CD14-positive monocyte (primary cell): ENCODE data around the gene RAB14. TPM values are rescaled to one million over a fixed set of nuclear protein-coding genes. Genes with fewer than 3 reads are reported as not detected.

ENCODE experiments used
- DNase-seq, 3 donors: peaks; one replicate each; pipeline ENCODE4 v3.0.0-alpha.2; 2011 to 2022
- H2AFZ ChIP-seq: 2 replicates; pipeline ENCODE4 v1.6.0; 2012; ENCODE audit warnings: mild to moderate bottlenecking, low read depth, low read length, inconsistent platforms; ENCODE audit not compliant: insufficient read depth, poor library complexity, severe bottlenecking
- H3K27ac ChIP-seq, 2 donors: 1 replicate in 1 of 2; 2 replicates in 1 of 2; pipeline ENCODE4 v1.5.1; 2012 to 2013; ENCODE audit warnings: low read length in 2 of 2, control low read depth in 1 of 2, inconsistent platforms in 1 of 2, low read depth in 1 of 2, mild to moderate bottlenecking in 1 of 2
- H3K27me3 ChIP-seq, 2 donors: one replicate each; pipeline versions ENCODE4 v1.6.0 to v1.6.1; 2011 to 2013; ENCODE audit warnings: low read length in 2 of 2; ENCODE audit not compliant: control insufficient read depth in 2 of 2, insufficient read depth in 2 of 2
- H3K36me3 ChIP-seq, 2 donors: replicated peaks in 1 of 2; 1 replicate in 1 of 2; 2 replicates in 1 of 2; pipeline versions ENCODE4 v1.5.1 to v1.6.1; 2012 to 2013; ENCODE audit warnings: low read length in 2 of 2, control low read depth in 1 of 2, inconsistent platforms in 1 of 2, mild to moderate bottlenecking in 1 of 2; ENCODE audit not compliant: insufficient read depth in 2 of 2, control insufficient read depth in 1 of 2
- H3K4me1 ChIP-seq, 2 donors: 1 replicate in 1 of 2; 2 replicates in 1 of 2; pipeline versions ENCODE4 v1.5.1 to v1.6.1; 2012 to 2013; ENCODE audit warnings: low read length in 2 of 2, control low read depth in 1 of 2, inconsistent platforms in 1 of 2, mild to moderate bottlenecking in 1 of 2, moderate library complexity in 1 of 2; ENCODE audit not compliant: insufficient read depth in 2 of 2, control insufficient read depth in 1 of 2
- H3K4me2 ChIP-seq: replicated peaks from 2 replicates; pipeline ENCODE3; 2012; ENCODE audit warnings: low read length, moderate library complexity, mild to moderate bottlenecking; ENCODE audit not compliant: poor library complexity, severe bottlenecking; ENCODE audit errors: extremely low read depth
- H3K4me3 ChIP-seq, 3 experiments: fragments of 200-600 bp in 1 of 3; sonication (generic) in 1 of 3; replicated peaks in 1 of 3; 1 replicate in 2 of 3; 2 replicates in 1 of 3; pipeline ENCODE4 v1.5.1; 2011 to 2013; ENCODE audit warnings: low read length in 3 of 3, mild to moderate bottlenecking in 3 of 3, control low read depth in 2 of 3, low read depth in 2 of 3, inconsistent platforms in 1 of 3, moderate library complexity in 1 of 3
- H3K79me2 ChIP-seq: 2 replicates; pipeline ENCODE4 v1.6.0; 2012; ENCODE audit warnings: mild to moderate bottlenecking, control low read depth, inconsistent platforms, low read length, moderate library complexity; ENCODE audit not compliant: insufficient read depth
- H3K9ac ChIP-seq: 2 replicates; pipeline ENCODE4 v1.6.0; 2017; ENCODE audit warnings: low read length, mild to moderate bottlenecking; ENCODE audit not compliant: insufficient read depth, poor library complexity, severe bottlenecking
- H3K9me3 ChIP-seq, 2 donors: replicated peaks in 1 of 2; 1 replicate in 1 of 2; 2 replicates in 1 of 2; pipeline versions ENCODE4 v1.5.1 to v1.6.1; 2012 to 2013; ENCODE audit warnings: low read length in 2 of 2, control low read depth in 1 of 2; ENCODE audit not compliant: control insufficient read depth in 1 of 2, insufficient read depth in 1 of 2
- H4K20me1 ChIP-seq: 2 replicates; pipeline ENCODE4 v1.6.0; 2012; ENCODE audit warnings: mild to moderate bottlenecking, low read length, control low read depth, moderate library complexity; ENCODE audit not compliant: insufficient read depth
- H3K27ac Mint-ChIP-seq, 7 donors: one replicate each; pipeline ENCODE4 v1.8.0; 2020; ENCODE audit warnings: mild to moderate bottlenecking in 7 of 7, mixed read lengths in 7 of 7, moderate library complexity in 6 of 7, inconsistent platforms in 2 of 7
- H3K27me3 Mint-ChIP-seq, 3 donors: one replicate each; pipeline ENCODE4 v1.8.0; 2021 to 2022; ENCODE audit warnings: low read depth in 3 of 3, mild to moderate bottlenecking in 3 of 3, mixed read lengths in 3 of 3, moderate library complexity in 3 of 3, inconsistent platforms in 1 of 3
- H3K36me3 Mint-ChIP-seq, 2 donors: one replicate each; pipeline ENCODE4 v1.8.0; 2020; ENCODE audit warnings: mixed read lengths in 2 of 2, inconsistent platforms in 1 of 2, mild to moderate bottlenecking in 1 of 2
- H3K4me1 Mint-ChIP-seq: one replicate; pipeline ENCODE4 v1.8.0; 2020; ENCODE audit warnings: mild to moderate bottlenecking, mixed read lengths
- H3K4me3 Mint-ChIP-seq, 2 donors: one replicate each; pipeline ENCODE4 v1.8.0; 2020; ENCODE audit warnings: mild to moderate bottlenecking in 2 of 2, mixed read lengths in 2 of 2, moderate library complexity in 1 of 2
- H3K9me3 Mint-ChIP-seq, 7 donors: one replicate each; pipeline ENCODE4 v1.8.0; 2020 to 2022; ENCODE audit warnings: mixed read lengths in 7 of 7, mild to moderate bottlenecking in 6 of 7, moderate library complexity in 6 of 7, inconsistent platforms in 2 of 7
- WGBS: methylation state at CpG from one replicate; pipeline ENCODE4 v1.1.5; 2013; ENCODE audit warnings: missing lambda C conversion rate; ENCODE audit not compliant: insufficient coverage; 5-methylcytosine and 5-hydroxymethylcytosine counted together
- intact Hi-C, 2 donors: fragments of 100-400 bp; cut with micrococcal nuclease; formaldehyde crosslinking; loops; one replicate each; pipeline versions ENCODE4 v1.15.0 to v1.15.1; 2023
- polyA plus RNA-seq, 3 donors: library from polyadenylated mRNA; depleted of rRNA in 1 of 3; unstranded in 2 of 3; stranded (reverse) in 1 of 3; fragments of 300-500 nt in 2 of 3; fragments of >200 nt in 1 of 3; fragmentation: Illumina TruSeq in 2 of 3; gene quantifications; 1 replicate in 2 of 3; 2 replicates in 1 of 3; pipeline ENCODE4 v1.2.3, GENCODE V29; 2012 to 2021
- TF ChIP-seq, protein P1 (sequence below): fragments of 200-600 bp; IDR thresholded peaks from one replicate; pipeline ENCODE4 v1.8.0; 2022; ENCODE audit warnings: antibody characterized with exemption, mild to moderate bottlenecking

Gene RAB14
- polyA plus RNA-seq, 3 donors = 23.1 to 60.0 (median 44.4) TPM

- H2AFZ ChIP-seq = no peak overlapping the region
- peaks cover 50% of the 10 kb centered on the region for H3K4me1 Mint-ChIP-seq
- no peaks in the 10 kb centered on the region for H3K36me3 ChIP-seq
- DNase-seq = no peak
- no peak overlapping the region for H3K9ac ChIP-seq
- intact Hi-C loops = loop anchor here in 1 of 2 donors (5.0 kb wide), 4 partner anchors 48 to 198 kb away; partner anchors contain the start of gene STOM
- H3K79me2 ChIP-seq = peaks cover 21% of the 10 kb centered on the region
- H3K4me2 ChIP-seq = no peak overlapping the region
- H4K20me1 ChIP-seq = peaks cover 15% of the 10 kb centered on the region
- TF ChIP-seq, protein P1, sequence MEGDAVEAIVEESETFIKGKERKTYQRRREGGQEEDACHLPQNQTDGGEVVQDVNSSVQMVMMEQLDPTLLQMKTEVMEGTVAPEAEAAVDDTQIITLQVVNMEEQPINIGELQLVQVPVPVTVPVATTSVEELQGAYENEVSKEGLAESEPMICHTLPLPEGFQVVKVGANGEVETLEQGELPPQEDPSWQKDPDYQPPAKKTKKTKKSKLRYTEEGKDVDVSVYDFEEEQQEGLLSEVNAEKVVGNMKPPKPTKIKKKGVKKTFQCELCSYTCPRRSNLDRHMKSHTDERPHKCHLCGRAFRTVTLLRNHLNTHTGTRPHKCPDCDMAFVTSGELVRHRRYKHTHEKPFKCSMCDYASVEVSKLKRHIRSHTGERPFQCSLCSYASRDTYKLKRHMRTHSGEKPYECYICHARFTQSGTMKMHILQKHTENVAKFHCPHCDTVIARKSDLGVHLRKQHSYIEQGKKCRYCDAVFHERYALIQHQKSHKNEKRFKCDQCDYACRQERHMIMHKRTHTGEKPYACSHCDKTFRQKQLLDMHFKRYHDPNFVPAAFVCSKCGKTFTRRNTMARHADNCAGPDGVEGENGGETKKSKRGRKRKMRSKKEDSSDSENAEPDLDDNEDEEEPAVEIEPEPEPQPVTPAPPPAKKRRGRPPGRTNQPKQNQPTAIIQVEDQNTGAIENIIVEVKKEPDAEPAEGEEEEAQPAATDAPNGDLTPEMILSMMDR = no peak
- H3K9me3 ChIP-seq = no peaks in the 10 kb centered on the region
- H3K36me3 Mint-ChIP-seq = peaks cover 0 to 2% of the 10 kb centered on the region in 2 donors
- no peak overlapping the region for H3K4me3 ChIP-seq
- peaks cover 0 to 1% (median 0%) of the 10 kb centered on the region in 3 donors for H3K27me3 Mint-ChIP-seq
- no peak overlapping the region for H3K27ac ChIP-seq
- no peak overlapping the region for H3K4me3 Mint-ChIP-seq
- H3K27me3 ChIP-seq = no peaks in the 10 kb centered on the region
- peaks cover 0 to 2% (median 0%) of the 10 kb centered on the region in 7 donors for H3K9me3 Mint-ChIP-seq
- H3K4me1 ChIP-seq = peaks cover 48 to 50% of the 10 kb centered on the region in 2 donors
- no peak overlapping the region for H3K27ac Mint-ChIP-seq
These were observed 2.9 kb upstream of the RAB14 start for GRCh38 chr9:121204611-121205010.

DNA sequence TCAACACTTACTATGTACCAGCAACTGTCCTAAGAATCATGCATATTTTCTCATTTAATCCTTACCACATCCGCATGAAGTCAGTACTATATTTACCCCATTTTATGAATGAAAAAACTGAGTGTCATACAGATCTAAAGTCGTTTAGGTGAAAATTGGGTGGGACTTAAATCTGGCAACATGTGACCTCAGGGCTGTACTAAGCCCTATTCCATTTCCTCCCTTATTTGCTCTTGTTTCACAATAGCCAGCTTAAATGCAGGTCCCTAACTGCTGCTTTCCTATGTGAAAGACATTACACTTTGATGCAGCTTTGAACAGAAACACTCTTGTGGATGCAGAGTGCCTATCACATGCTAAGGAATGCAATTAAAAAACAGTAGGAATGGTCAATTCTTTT, 2.5 kb upstream of the RAB14 start:
- no peak overlapping the region for H3K27ac ChIP-seq
- no peaks in the 10 kb centered on the region for H3K9me3 ChIP-seq
- intact Hi-C loops = loop anchor here in 1 of 2 donors (5.0 kb wide), 1 partner anchor 168 kb away; the partner anchor contains the start of gene STOM
- H2AFZ ChIP-seq = no peak overlapping the region
- no peaks in the 10 kb centered on the region for H3K27me3 ChIP-seq
- no peak overlapping the region for H3K4me3 ChIP-seq
- H3K4me2 ChIP-seq = no peak overlapping the region
- Mint-ChIP-seq H3K4me3 (no peak overlapping the region), H3K27me3 (peaks cover 0 to 1% (median 0%) of the 10 kb centered on the region in 3 donors), H3K9me3 (peaks cover 0 to 2% (median 0%) of the 10 kb centered on the region in 7 donors), H3K4me1 (peaks cover 55% of the 10 kb centered on the region), H3K27ac (no peak overlapping the region), H3K36me3 (peaks cover 0 to 2% of the 10 kb centered on the region in 2 donors)
- H4K20me1 ChIP-seq = peaks cover 20% of the 10 kb centered on the region
- peaks cover 26% of the 10 kb centered on the region for H3K79me2 ChIP-seq
- H3K36me3 ChIP-seq = no peaks in the 10 kb centered on the region
- TF ChIP-seq, protein P1 = no peak
- DNase-seq = peak in 1 of 3 donors; percentile 33
- H3K4me1 ChIP-seq = peaks cover 49 to 55% of the 10 kb centered on the region in 2 donors
- no peak overlapping the region for H3K9ac ChIP-seq
- WGBS = no CpG with 5 or more reads among the region's 2 CpGs
